Activated CD8-positive, alpha-beta memory T cell treated with anti-CD3 and anti-CD28 coated beads for 24 hours (primary cell): Measurements from ENCODE around the gene GTF3C4.
A peak's percentile ranks its signal among the peaks of the same experiment; 100 is the strongest.
"Not testable (repeated sequence)": the region's sequence is repeated elsewhere in the genome, so short reads cannot be mapped to it uniquely, and the experiment has no call there.

Source experiments
- DNase-seq: peaks from one replicate; pipeline ENCODE4 v3.0.0-alpha.2; 2020

GTF3C4 gene

DNA sequence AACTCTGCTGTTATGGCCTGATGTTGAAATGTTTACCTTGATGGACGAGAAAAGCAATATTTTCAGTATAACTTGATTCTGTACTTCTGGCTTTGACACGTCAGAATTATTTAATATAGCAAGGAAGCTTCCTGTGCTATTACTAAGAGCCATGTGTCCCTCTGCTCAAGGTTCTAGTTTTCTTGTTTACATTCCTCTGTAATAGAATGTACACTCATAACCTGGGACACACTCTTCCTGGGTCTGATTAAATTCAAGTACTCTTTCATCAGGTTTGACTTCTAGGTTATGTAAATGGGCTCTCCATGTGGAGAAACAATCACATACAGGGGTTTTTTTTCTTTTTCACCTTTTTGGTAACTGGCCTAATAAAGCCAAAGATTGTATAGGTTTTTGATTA is 33.1 kb downstream of the GTF3C4 start:
- no peak for DNase-seq

DNA sequence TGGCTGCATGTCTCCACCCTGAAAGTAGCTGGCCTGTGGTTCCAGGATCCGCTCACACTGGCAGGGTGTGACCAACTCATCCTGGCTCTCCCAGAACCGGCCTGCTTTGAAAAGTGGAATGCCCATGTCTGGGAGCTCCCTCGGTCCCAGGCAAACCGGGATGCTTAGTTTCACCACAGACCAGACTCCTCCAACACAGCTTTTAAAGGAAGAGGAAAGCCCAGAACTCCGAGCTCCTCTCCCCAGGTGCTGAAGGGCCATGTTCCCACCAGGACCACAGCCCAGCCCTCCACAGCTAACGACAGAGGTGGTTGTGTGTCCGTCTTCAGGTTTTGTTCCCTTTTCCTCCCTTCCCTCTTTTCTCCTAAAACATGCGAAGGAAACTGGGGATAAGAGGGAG is 38.0 kb downstream of the GTF3C4 start:
- DNase-seq, result no peak

DNA sequence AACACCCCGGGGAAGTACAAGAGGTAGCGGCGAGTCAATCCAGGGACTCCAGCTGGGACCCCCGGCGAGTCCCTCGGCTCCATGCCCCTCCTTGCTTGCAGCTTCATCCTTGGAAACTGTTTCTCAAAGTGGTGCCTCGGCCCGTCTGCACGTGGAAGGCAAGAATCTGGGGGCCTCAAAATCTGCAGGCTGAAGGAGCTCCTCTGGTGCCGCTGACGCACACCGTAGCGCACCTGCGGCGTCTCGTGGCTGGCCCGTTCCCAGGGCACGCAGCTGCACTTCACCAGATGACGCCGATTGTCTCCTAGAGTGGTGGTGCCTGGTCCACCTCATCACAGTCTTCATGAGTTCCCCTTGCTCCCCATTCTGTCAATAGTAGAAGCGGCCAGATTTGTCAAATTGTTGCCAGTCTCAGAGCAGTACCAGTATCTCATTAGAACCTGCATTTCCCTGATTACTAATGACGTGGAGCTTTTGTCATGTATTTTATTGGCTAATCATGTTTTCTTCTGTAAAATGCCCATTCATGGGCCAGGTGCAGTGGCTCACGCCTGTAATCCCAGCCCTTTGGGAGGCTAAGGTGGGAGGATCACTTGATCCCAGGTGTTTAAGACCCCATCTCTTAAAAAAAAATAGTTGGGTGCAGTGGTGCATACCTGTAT is 38.6 kb downstream of the GTF3C4 start:
- no peak for DNase-seq

DNA sequence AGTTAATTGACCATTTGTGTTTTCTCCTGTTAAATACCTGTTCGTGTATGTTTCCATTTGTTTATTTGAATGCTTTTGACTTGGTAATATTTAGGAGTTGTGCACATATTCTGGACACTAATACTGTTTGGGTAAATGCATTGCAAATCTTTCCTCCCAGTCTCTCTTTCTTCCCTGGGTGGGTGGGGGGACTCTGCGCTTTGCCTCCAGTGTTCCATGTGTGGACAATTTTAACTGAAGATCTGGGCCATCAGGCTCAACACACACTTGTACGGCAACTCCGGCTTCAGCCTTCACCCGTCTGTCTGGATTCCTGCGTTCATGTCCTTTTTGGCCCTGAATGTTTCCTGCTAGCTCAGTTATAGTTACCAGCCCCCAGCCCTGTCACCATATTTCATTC is 40.1 kb downstream of the GTF3C4 start:
- DNase-seq, result no peak

DNA sequence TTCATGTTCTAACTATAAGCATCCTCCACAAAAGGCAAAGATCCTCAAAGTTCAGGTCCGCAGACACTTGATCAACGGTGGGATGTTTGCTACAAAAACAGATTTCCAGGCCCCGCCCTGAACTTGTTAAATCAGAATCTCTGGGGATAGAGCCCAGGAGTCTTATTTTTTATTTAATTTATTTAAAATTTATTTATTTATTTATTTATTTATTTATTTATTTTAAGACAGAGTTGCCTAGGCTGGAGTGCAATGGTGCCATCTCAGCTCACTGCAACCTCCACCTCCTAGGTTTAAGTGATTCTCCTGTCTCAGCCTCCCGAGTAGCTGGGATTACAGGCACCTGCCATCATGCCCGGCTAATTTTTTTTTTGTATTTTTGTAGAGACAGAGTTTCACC is 40.9 kb downstream of the GTF3C4 start:
- not testable (repeated sequence) for DNase-seq

DNA sequence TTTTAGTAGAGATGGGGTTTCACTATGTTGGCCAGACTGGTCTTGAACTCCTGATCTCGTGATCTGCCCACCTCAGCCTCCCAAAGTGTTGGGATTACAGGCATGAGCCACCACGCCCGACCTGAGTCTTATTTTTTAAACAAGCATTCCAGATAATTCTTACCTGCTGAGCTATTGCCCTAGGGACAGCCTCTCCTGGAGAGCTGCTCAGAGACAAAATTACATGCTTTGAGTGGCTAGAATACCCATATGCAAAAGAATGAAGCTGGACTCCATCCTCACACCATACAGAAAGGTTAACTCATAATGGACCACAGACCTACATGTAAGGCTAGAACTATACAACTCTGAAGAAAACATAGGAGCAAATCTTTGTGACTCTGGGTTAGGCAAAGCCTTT is 41.6 kb downstream of the GTF3C4 start:
- peak; percentile 17 for DNase-seq

DNA sequence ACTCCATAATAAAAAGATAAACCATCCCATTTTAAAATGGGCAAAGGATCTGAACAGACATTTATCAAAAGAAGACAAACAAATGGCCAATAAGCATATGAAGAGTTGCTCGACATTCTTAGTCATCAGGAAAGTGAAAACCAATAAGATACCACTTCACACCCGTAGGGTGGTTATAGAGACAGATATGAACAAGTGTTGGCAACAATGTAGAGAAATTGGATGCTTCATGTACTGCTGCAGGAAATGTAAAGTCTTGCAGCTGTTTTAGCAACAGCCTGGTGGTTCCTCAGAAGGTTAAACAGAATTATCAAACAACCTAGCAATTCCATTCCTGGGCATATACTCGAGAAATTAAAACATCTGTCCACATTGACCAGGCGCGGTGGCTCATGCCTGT is 42.5 kb downstream of the GTF3C4 start:
- DNase-seq, result no peak

DNA sequence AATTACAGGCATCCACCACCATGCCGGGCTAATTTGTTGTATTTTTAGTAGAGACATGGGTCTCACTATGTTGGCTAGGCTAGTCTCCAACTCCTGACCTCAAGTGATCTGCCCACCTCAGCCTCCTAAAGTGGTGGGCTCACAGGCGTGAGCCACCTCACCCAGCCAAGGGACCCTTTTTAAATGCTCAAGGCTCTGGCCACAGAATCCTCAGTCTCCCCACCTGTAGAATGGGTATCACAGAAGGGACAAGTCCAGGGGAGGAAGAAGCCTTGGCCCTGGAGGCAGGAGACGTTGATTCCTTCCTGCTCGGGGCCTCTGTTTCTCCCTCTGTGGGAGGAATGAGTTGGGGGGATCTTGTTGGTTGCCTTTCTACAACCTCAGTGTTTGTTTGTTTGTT is 45.7 kb downstream of the GTF3C4 start:
- DNase-seq, result peak; percentile 40

DNA sequence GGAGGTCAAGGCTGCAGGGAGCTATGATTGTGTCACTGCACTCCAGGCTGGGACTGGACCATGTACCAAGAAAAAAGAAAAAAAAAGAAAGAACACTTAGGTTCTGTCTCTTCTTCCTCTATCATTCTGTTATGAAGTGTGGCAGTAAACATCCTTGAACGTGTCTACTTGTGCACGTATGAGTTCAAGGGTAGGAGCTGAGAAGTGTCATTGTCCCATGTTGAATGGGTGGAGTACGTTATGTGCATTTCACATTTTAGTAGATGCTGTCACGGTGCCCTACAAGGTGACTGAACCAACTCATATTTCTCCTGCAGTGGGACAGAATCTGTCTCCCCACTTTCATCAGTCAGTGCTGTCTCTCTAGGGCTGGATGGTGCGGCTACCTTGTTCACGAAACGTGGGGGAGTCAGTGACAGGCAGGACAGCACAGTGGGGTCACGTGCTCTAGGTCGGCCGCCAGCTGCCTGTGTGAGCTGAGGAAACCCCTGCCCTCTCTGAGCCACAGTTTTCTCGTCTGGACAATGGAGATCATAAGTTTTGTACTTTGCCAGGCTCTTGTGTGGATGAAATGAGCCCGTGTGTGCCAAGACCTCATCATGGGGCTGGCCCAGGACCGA is 47.2 kb downstream of the GTF3C4 start:
- DNase-seq, result peak; percentile 51

DNA sequence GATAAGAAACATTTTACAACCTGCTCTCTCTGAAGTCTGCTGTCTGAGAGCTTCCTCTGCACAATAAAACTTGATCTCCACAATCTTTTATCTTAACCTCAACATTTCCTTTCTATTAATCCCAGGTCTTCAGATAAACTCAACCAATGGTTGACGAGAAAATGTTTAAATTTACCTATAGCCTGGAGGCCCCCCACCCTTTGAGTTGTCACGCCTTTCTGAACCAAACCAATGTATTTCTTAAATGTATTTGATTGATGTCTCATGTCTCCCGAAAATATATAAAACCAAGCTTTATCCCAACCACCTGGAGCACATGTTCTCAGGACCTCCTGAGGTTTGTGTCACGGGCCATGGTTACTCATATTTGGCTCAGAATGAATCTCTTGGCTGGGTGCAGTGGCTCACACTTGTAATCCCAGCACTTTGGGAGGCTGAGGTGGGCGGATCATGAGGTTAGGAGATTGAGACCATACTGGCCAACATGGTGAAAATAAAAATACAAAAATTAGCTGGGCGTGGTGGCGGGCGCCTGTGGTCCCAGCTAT is 48.2 kb downstream of the GTF3C4 start:
- DNase-seq, result not testable (repeated sequence)

DNA sequence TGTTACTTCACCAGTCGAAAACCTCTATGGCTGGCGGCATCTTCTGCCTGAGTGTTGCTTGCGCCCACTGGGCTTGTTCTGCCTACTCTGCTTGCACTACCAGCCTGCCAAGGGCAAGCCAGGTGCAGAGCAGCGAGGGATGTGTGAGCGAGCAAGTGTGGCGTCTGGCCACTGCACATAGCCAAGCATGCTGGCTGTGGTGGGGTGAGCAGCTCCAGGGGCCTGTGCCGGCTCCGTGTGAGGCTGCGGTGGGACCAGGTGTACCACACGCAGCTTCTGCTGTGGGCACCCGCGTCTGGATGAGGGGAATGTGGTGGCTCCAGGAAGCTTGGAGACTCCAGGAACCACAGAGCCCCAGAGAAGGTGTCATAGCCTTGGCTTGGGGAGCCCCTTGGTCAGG is 51.4 kb downstream of the GTF3C4 start:
- DNase-seq, result no peak

DNA sequence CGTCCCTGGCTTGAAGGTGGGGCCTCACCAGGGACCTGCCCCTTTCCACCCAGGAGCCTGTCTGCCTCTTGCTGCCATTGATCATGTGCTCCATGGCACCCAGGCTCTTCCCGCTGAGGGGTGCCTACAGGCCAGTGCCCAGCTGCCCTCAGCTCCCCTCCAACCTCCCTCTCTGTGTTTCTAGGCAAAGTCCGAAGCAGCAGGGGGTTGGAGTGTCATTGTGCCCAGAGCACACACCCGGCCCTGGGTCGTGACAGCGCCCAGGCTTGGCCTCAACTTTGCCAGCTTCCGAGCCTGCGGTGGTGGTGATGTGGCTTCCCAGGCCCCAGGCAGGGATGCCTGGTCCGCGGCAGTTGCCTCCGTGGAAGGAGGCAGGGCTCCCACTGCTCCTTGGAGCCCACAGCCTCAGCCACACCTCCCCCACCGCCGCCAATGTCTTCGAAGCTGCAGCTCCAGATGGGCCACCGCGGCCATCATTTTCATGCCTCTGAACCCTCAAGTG is 52.4 kb downstream of the GTF3C4 start:
- no peak for DNase-seq

DNA sequence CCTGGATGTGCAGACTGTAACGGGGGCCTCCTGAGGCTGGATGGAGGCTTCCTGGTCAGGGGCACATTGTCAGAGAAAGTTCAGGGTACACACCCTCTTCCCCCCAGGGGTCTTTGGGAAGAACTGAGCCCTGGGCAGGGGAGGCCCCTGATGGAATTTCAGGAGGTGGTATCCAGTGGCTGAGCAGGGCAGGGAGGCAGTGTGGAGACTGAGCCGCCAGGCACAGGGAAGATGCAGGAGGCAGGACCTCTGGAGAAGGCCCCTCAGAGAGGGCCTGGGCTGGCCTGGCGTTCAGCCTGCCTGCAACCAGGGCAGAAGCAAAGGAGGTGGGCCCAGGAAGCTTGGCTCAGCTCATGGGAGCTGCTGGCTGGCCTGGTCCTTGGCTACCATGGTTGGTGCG is 53.5 kb downstream of the GTF3C4 start:
- no peak for DNase-seq

DNA sequence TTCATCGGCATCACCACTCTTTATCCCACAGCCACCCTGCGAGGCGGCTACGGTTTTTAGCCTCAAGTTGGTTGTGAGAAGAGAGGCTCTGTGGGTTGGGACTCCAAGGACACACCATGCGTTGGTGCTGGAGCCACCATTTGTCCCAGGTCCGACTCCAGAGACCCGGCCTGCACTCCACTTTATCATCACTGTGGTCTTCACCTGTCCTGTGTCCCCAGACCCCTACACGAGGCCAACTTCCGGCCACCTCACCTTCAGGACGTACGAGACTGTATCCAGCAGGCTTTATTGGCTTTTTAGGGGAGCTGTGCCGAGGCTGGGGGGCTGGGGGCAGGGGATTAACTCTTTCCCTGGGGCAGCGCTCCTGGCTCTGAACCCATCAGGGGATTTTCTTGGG is 55.0 kb downstream of the GTF3C4 start:
- no peak for DNase-seq

DNA sequence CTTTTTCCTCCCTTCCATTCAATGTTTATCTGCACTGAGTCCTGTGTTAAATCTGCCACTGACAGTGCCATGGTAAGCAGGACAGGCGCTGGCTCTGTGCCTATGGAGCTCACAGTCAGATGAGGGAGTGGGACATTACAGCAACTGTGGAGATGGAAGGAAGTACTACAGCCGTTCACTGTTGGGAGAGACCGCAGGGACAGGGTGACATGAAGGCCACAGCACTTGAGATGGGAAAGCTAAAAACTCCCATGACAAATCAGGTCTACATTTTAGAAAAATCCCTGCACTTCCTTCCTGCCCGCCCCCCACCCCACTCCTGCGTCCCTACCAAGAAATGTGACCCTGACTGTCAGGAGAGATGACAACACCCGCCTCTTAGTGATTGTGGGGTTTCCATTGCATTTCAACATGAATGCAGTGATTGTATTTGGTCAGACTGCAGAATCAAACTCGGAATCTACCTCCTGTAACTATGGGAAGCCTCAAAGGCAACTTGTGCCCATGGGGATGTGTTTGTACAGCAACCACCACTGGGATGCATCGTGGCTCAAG is 56.4 kb downstream of the GTF3C4 start:
- DNase-seq, result no peak

DNA sequence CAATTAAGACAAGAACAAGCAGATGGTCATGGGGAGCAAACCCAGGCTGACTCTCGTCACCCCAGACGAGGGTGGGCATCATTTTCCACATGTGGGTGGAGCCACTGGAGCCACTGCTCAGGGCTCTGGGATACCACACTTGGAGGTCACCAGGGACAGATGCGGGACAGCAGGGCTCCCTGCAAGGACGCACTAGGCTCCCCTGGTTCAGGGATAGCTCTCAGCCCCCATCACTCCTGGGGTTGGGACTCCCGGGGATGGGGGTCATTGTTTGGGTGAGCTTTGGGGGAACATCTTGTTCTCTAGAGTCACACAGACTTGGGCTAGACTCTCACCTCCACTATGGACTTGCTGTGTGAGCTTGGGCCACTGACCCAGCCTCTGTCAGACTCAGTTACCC is 57.8 kb downstream of the GTF3C4 start:
- DNase-seq, result no peak

DNA sequence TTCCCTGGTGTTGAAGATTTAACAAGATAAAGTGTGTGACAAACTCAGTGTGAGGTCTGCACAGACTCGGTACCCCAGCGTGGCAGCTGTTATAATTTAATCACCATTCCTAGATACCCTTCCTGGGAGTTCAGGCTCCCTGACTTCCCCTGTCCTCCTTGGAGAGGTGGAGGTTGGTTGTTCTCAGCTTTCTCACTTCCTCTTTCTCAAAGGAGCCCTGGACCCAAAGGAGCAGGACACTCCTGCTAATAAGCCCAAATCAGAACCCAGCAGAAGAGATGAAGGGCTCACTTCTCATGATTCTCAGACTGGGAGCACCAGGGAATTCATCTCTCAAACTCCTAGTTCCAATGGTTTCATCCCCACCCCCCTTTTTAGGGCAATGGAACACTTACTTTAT is 58.2 kb downstream of the GTF3C4 start:
- no peak for DNase-seq

DNA sequence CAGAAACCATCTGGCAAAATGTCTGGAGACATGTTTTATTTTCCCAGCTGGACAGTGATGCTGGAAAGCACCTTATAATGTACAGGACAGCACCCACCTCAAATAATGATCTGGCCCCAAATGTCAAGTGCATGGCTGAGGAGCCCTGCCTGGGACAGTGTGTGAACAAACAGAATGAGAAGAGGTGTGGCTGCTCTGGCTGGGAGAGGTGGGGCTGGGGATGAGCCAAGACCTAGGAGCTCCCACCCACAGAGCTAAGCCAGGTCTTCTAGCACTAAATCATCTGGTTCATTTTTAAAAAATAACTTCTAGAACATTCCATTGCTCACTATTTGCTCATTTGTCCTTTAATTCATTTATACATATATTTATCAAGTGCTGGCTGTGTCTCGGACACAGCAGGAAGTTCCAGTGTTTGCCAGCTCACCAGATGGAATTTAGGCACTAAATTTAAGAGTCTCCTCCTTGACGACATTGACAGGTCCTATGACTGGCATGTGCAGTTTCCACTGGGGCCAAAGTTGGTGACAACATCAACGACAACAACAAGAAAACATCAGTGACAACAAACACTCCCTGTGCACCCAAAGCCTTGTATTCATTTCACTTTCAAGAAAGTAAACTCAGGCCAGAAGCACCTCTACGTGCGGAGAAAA is 59.1 kb downstream of the GTF3C4 start:
- no peak for DNase-seq

DNA sequence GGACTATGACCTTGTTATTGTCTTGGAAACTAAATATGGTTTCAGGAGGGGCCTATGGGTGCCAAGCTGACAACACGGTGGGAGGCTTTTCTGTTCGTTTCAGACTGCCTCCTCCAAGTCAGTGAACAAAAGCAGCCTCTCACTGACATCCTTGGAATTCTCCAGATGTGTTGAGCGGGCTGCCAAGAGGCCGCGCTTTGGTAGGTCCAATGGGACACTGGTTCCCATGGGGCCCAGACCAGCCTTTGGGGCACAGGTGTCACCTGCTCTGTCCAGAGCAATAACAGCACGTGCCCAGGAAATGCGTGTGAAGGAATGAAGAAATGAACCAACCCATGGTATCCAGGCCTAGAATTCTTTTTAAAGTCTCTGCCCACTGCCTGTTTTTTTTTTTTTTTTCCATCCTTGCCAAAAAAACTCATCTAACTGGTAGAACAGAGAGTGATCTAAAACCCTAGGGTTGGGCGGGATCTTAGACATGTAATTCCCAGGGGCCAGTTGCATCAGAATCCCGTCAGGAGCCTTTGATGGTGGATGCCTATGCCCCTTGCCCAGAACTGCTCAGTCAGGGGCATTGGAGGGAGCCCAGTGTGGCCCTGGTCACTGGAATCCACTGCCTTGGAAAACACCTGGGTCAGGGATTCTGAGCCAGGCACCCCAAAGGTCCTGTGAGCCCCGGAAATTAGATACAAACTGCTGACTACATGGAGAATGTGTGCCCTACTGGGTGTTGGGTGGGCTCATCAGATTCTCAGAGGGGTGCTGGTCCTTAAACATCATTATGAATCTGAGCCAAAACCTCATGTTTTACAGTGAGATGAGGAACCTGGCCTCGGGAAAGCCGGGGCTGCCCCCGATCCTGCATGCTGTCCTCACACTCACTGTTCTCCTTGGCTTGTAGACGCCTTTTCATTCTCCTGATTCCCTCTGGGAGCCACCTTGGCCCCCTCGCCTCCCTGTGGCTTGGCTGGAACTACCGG is 60.1 kb downstream of the GTF3C4 start:
- DNase-seq, result no peak

DNA sequence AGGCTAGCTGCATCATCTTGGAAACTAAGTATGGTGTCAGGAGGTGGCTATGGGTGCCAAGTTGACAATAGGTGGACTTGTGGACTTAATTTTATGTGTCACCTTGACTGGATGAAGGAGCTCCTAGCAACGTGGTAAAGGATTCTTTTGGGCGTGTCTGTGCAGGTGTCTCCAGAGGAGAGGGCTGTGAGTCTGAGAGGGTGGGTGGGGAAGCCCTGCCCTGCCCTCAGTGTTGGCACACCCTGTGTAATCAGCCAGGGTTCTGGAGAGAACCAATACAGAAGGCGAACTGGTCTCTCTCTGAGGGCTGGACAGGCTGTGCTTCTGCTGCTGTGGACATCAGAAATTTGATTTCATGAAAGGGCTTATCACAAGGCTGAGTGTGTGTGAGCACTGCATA is 61.0 kb downstream of the GTF3C4 start:
- DNase-seq, result no peak

DNA sequence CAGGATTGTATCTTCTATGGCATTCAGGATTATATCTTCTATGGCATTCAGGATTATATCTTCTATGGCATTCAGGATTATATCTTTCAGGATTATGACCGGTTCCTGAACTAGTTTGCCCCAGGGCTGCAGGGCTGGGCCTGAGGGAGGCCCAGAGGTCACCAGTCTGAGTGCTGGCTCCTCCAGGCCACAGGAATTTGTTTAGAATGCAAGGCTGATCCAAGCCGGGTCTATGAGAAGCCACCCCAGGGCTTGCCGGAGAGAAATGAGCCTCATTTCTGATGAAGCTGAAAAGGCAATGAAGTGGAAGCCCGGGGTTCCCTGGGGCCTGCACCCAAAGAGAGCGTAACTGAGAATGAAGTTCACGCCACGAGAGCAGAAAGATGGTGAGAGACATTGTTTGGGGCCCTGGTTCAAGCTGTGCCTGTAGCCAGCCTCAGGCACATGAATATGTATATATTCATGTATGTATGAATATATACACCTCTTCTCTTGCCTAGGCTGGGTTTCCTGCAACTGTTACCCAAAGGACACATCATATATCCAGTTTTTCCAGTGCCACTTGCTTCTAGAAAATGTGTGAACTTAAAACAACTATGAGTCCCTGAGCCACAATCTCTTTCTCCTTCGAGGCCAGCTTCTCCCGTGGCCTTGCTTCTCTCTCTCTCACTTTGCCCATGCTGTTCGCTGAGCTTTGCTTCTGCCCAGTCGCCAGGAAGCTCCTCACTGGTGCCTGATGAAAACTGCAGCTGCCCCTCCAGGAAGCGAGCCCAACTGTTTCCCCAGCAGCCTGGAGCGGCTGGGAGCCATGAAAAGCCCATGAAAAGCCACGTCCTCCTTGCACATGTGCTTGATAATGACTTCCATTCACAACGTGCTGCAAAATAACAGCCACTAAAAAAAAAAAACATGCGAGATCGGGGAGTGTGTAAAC is 62.3 kb downstream of the GTF3C4 start:
- DNase-seq, result no peak
